Measurements from ENCODE around the gene TPI1. TPM values are rescaled to one million over a fixed set of nuclear protein-coding genes. Genes with fewer than 3 reads are reported as not detected.

Gene TPI1
- total RNA-seq, 2 donors from 2014 or later = 404 to 443 TPM

GRCh38 chr12:6843118-6843902 is 24.0 kb upstream of the TPI1 start:
- no peak overlapping the region for H3K4me3 ChIP-seq
- intact Hi-C loops (cut with DNase I) = no loop called here
- no peaks in the 10 kb centered on the region for H3K36me3 ChIP-seq
- 86% methylated on average over 15 of the region's 16 CpGs for WGBS
- no peaks in the 10 kb centered on the region for H3K27me3 ChIP-seq (replicated peaks; ENCODE audit: insufficient read depth)
- no peak overlapping the region for H3K27ac ChIP-seq
- no peaks in the 10 kb centered on the region for H3K9me3 ChIP-seq
- no peak for TF ChIP-seq POLR2A (IDR thresholded peaks at IDR 0.05)
- no peak for TF ChIP-seq POLR2AphosphoS5 (IDR thresholded peaks at IDR 0.05)
- TF ChIP-seq CTCF (IDR thresholded peaks at IDR 0.05) = no peak
- no peaks in the 10 kb centered on the region for H3K4me1 ChIP-seq (replicated peaks)
- DNase-seq (ENCODE audit: low spot score) = no peak

GRCh38 chr12:6845395-6845794 is 21.9 kb upstream of the TPI1 start:
- H3K27me3 ChIP-seq (replicated peaks; ENCODE audit: insufficient read depth) = no peaks in the 10 kb centered on the region
- no peak for DNase-seq (ENCODE audit: low spot score)
- no peak overlapping the region for H3K27ac ChIP-seq
- no peaks in the 10 kb centered on the region for H3K36me3 ChIP-seq
- intact Hi-C loops (cut with DNase I) = no loop called here
- TF ChIP-seq CTCF (IDR thresholded peaks at IDR 0.05) (no peak), POLR2AphosphoS5 (IDR thresholded peaks at IDR 0.05) (no peak), POLR2A (IDR thresholded peaks at IDR 0.05) (no peak)
- WGBS = 88% methylated on average over 17 of the region's 17 CpGs
- H3K4me1 ChIP-seq (replicated peaks) = no peaks in the 10 kb centered on the region
- no peak overlapping the region for H3K4me3 ChIP-seq
- no peaks in the 10 kb centered on the region for H3K9me3 ChIP-seq

GRCh38 chr12:6846316-6846869 is 20.9 kb upstream of the TPI1 start:
- no peaks in the 10 kb centered on the region for H3K36me3 ChIP-seq
- 89% methylated on average over 7 of the region's 7 CpGs for WGBS

GRCh38 chr12:6847676-6848075 is 19.7 kb upstream of the TPI1 start:
- no peak overlapping the region for H3K27ac ChIP-seq
- no peak overlapping the region for H3K4me3 ChIP-seq
- TF ChIP-seq POLR2A (IDR thresholded peaks at IDR 0.05) = no peak
- TF ChIP-seq POLR2AphosphoS5 (IDR thresholded peaks at IDR 0.05) = no peak
- no peak for TF ChIP-seq CTCF (IDR thresholded peaks at IDR 0.05)
- no peaks in the 10 kb centered on the region for H3K4me1 ChIP-seq (replicated peaks)
- H3K9me3 ChIP-seq = no peaks in the 10 kb centered on the region
- no peaks in the 10 kb centered on the region for H3K27me3 ChIP-seq (replicated peaks; ENCODE audit: insufficient read depth)
- no peak for DNase-seq (ENCODE audit: low spot score)
- 85% methylated on average over 2 of the region's 2 CpGs for WGBS
- intact Hi-C loops (cut with DNase I) = no loop called here
- no peaks in the 10 kb centered on the region for H3K36me3 ChIP-seq

More at GRCh38 chr12:6846316-6846869, 20.9 kb upstream of the TPI1 start:
- H3K27ac ChIP-seq = no peak overlapping the region
- TF ChIP-seq POLR2A (IDR thresholded peaks at IDR 0.05) = no peak
- TF ChIP-seq CTCF (IDR thresholded peaks at IDR 0.05) = no peak
- TF ChIP-seq POLR2AphosphoS5 (IDR thresholded peaks at IDR 0.05) = no peak
- H3K4me3 ChIP-seq = no peak overlapping the region
- no peaks in the 10 kb centered on the region for H3K27me3 ChIP-seq (replicated peaks; ENCODE audit: insufficient read depth)
- no peaks in the 10 kb centered on the region for H3K4me1 ChIP-seq (replicated peaks)
- DNase-seq (ENCODE audit: low spot score) = no peak
- intact Hi-C loops (cut with DNase I) = no loop called here
- no peaks in the 10 kb centered on the region for H3K9me3 ChIP-seq

GRCh38 chr12:6849427-6849826 is 17.9 kb upstream of the TPI1 start:
- Histone ChIP-seq H3K27me3 (replicated peaks; ENCODE audit: insufficient read depth) (no peaks in the 10 kb centered on the region), H3K4me1 (replicated peaks) (peaks cover 12% of the 10 kb centered on the region), H3K36me3 (no peaks in the 10 kb centered on the region), H3K27ac (no peak overlapping the region), H3K4me3 (no peak overlapping the region), H3K9me3 (no peaks in the 10 kb centered on the region)
- WGBS = 85% methylated on average over 2 of the region's 2 CpGs
- intact Hi-C loops (cut with DNase I) = no loop called here
- DNase-seq (ENCODE audit: low spot score) = no peak
- no peak for TF ChIP-seq POLR2A (IDR thresholded peaks at IDR 0.05)
- no peak for TF ChIP-seq POLR2AphosphoS5 (IDR thresholded peaks at IDR 0.05)
- TF ChIP-seq CTCF (IDR thresholded peaks at IDR 0.05) = no peak

Measured in prostate gland (tissue), 2 donors.